ENCODE measurements around the gene PSMA5.

DNA sequence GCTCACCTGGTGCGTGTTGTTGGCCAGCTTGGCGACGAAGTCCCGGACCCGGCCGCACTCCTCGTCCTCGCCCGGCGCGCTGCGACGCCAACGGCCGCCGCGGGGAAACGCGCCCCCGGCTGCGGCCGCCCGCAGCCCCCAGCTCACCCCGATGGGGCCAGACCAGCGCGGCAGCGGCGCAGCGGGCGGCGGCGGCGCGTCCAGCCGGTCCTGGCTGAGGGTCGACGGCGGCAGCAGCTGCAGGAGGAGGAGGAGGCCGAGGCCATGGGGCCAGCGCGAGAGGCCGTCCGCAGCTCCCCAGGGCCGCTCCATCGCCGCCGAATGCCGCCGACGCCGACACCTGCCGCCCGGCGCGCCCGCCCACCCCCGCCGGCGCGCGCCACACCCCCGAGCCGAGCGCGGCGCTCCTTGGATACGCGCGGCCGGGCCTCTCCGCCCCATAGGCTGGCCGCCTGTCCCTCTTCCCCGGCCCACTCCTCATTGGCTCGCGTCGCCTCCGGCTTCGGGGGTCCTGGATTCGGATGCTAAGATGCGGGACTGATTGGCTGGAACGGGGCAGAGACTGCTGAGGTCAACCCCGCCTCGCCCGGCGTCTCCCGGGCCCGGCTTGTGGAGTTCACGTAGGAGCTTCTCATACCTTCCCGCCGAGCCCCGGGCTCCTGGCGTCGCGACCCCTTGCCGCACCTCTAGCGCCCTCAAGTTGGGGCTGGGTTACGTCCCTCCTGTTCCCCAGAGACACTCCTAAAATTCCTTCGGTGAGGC is 28.5 kb downstream of the PSMA5 start, which contains the start of gene SORT1:
- TF ChIP-seq, protein P1, sequence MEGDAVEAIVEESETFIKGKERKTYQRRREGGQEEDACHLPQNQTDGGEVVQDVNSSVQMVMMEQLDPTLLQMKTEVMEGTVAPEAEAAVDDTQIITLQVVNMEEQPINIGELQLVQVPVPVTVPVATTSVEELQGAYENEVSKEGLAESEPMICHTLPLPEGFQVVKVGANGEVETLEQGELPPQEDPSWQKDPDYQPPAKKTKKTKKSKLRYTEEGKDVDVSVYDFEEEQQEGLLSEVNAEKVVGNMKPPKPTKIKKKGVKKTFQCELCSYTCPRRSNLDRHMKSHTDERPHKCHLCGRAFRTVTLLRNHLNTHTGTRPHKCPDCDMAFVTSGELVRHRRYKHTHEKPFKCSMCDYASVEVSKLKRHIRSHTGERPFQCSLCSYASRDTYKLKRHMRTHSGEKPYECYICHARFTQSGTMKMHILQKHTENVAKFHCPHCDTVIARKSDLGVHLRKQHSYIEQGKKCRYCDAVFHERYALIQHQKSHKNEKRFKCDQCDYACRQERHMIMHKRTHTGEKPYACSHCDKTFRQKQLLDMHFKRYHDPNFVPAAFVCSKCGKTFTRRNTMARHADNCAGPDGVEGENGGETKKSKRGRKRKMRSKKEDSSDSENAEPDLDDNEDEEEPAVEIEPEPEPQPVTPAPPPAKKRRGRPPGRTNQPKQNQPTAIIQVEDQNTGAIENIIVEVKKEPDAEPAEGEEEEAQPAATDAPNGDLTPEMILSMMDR (IDR thresholded peaks at IDR 0.05): no peak
- TF ChIP-seq ZFX (IDR thresholded peaks at IDR 0.05; ENCODE audit: borderline replicate concordance): no peak

Data from 22Rv1 (cell line).